Panc1 (cell line): ENCODE measurements around the gene TFEB. TPM values are rescaled to one million over a fixed set of nuclear protein-coding genes. Genes with fewer than 3 reads are reported as not detected.

ENCODE experiments used
- ATAC-seq: fragments of 200-7000 bp; cut with Tn5 transposase; 2 replicates; pipeline ENCODE4 v1.9.1; 2020; ENCODE audit warnings: mild to moderate bottlenecking, moderate library complexity
- BruUV-seq: library from RNA; stranded (reverse); fragments of 400-500 nt; replicated peaks from 2 replicates; lab custom pipeline; 2021; lab: Mats Ljungman, UMichigan
- CTCF ChIA-PET: fragments of 300-600 bp; sonication (Branson Sonifier 250); formaldehyde crosslinking; loops from one replicate; lab custom pipeline; 2022; ENCODE audit warnings: antibody characterized with exemption; lab: Charles Lee
- POLR2A ChIA-PET: fragments of 300-600 bp; sonication (Branson Sonifier 250); formaldehyde crosslinking; loops from one replicate; lab custom pipeline; 2022; ENCODE audit warnings: antibody characterized with exemption; lab: Charles Lee
- DNase-seq: peaks from one replicate; pipeline ENCODE4 v3.0.0-alpha.2; 2010; ENCODE audit warnings: low read depth, low spot score
- H3K27ac ChIP-seq: 2 replicates; pipeline ENCODE4 v1.5.1; 2011; ENCODE audit warnings: mild to moderate bottlenecking, low read length, inconsistent platforms
- H3K27me3 ChIP-seq: fragments of 200-500 bp; sonication (Bioruptor generic); 2 replicates; pipeline ENCODE4 v1.6.0; 2014; ENCODE audit warnings: low read length, inconsistent platforms; ENCODE audit not compliant: control insufficient read depth, insufficient read depth
- H3K36me3 ChIP-seq: fragments of 200-500 bp; sonication (Bioruptor generic); 2 replicates; pipeline ENCODE4 v1.5.1; 2014; ENCODE audit warnings: inconsistent platforms, mild to moderate bottlenecking, low read length, moderate library complexity; ENCODE audit not compliant: control insufficient read depth, insufficient read depth
- H3K4me1 ChIP-seq: 2 replicates; pipeline ENCODE4 v1.5.1; 2011; ENCODE audit warnings: inconsistent platforms, mild to moderate bottlenecking, low read length, moderate library complexity; ENCODE audit not compliant: control insufficient read depth, insufficient read depth
- H3K4me3 ChIP-seq, 2 experiments: 2 replicates each; pipeline ENCODE4 v1.5.1; 2011 to 2012; ENCODE audit warnings: low read depth in 2 of 2, low read length in 2 of 2, mild to moderate bottlenecking in 2 of 2, inconsistent platforms in 1 of 2, moderate library complexity in 1 of 2
- H3K9me3 ChIP-seq: fragments of 200-500 bp; sonication (Bioruptor generic); 2 replicates; pipeline ENCODE4 v1.5.1; 2014; ENCODE audit warnings: low read depth, mild to moderate bottlenecking, inconsistent platforms, low read length, moderate library complexity; ENCODE audit not compliant: control insufficient read depth, insufficient read depth
- POLR2AphosphoS5 ChIP-seq: IDR thresholded peaks from 2 replicates; pipeline ENCODE4 v1.6.1; 2012; ENCODE audit warnings: mild to moderate bottlenecking, low read depth, low read length, moderate library complexity
- SIN3A ChIP-seq: IDR thresholded peaks from 2 replicates; pipeline ENCODE4 v1.6.1; 2012; ENCODE audit warnings: low read depth, mild to moderate bottlenecking, low read length, moderate library complexity, borderline replicate concordance; ENCODE audit not compliant: insufficient read depth
- TCF7L2 ChIP-seq: IDR thresholded peaks from 2 replicates; pipeline ENCODE4 v1.6.1; 2011; ENCODE audit warnings: mild to moderate bottlenecking, low read depth, low read length, inconsistent platforms
- in situ Hi-C: cut with HindIII; loops from 2 replicates; pipeline ENCODE4 v1.10.0; 2016; ENCODE audit warnings: low sequenced_read_pairs, low pct_unique_long_range_greater_than_20kb
- intact Hi-C: fragments of 100-400 bp; cut with micrococcal nuclease; formaldehyde crosslinking; loops from one replicate; pipeline ENCODE4 v1.10.0; 2022; ENCODE audit not compliant: unreplicated experiment
- total RNA-seq: library from RNA; stranded (reverse); gene quantifications from one replicate; pipeline ENCODE4 v1.2.1, GENCODE V29; 2021; ENCODE audit not compliant: unreplicated experiment
- TF ChIP-seq, protein P1 (sequence below), 2 experiments: IDR thresholded peaks; 2 replicates each; pipeline ENCODE4 v1.6.1; 2011 to 2012; ENCODE audit warnings: low read depth in 2 of 2, control low read depth in 1 of 2, low read length in 1 of 2, mild to moderate bottlenecking in 1 of 2, moderate library complexity in 1 of 2; ENCODE audit not compliant: insufficient read depth in 1 of 2
- TF ChIP-seq, protein P2 (sequence below): fragments of 450-650 bp; IDR thresholded peaks from 2 replicates; pipeline ENCODE4 v1.5.1; 2017; ENCODE audit warnings: mild to moderate bottlenecking

The TFEB gene
- total RNA-seq, 1 experiment from 2014 or later = 13.3 TPM

DNA sequence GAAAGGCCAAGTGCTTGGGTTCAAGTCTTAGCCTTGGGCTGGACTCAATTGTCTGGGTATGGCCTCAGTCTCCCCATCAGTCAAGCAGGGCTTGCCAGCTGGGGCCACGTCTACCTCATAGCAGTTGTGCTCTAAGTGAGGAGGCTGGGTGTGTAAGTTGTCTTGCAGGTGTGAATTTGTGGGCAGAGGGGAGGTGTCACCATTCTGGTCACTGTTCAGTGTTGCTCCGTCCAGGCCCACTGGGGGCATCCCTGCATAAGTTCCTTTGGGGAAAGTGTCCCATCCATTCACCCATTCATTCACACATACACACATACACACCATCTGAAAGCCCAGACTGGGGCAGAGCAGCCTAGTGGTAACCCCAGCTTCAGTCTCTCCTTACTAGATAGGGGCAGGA, 36.3 kb downstream of the TFEB start:
- POLR2A ChIA-PET = no interaction called here
- CTCF ChIA-PET = interaction anchor here (0.7 kb wide), 1 partner anchor 10 kb away, joined by 3 read pairs; no protein-coding TSS in a partner anchor
- TF ChIP-seq TCF7L2 (no peak), POLR2AphosphoS5 (no peak), SIN3A (no peak)
- TF ChIP-seq, protein P1, sequence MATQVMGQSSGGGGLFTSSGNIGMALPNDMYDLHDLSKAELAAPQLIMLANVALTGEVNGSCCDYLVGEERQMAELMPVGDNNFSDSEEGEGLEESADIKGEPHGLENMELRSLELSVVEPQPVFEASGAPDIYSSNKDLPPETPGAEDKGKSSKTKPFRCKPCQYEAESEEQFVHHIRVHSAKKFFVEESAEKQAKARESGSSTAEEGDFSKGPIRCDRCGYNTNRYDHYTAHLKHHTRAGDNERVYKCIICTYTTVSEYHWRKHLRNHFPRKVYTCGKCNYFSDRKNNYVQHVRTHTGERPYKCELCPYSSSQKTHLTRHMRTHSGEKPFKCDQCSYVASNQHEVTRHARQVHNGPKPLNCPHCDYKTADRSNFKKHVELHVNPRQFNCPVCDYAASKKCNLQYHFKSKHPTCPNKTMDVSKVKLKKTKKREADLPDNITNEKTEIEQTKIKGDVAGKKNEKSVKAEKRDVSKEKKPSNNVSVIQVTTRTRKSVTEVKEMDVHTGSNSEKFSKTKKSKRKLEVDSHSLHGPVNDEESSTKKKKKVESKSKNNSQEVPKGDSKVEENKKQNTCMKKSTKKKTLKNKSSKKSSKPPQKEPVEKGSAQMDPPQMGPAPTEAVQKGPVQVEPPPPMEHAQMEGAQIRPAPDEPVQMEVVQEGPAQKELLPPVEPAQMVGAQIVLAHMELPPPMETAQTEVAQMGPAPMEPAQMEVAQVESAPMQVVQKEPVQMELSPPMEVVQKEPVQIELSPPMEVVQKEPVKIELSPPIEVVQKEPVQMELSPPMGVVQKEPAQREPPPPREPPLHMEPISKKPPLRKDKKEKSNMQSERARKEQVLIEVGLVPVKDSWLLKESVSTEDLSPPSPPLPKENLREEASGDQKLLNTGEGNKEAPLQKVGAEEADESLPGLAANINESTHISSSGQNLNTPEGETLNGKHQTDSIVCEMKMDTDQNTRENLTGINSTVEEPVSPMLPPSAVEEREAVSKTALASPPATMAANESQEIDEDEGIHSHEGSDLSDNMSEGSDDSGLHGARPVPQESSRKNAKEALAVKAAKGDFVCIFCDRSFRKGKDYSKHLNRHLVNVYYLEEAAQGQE (IDR thresholded peaks at IDR 0.05; ENCODE audit: insufficient read depth in 1 of 2, low read depth in 2 of 2, low read length in 1 of 2) = no peak
- TF ChIP-seq, protein P2, sequence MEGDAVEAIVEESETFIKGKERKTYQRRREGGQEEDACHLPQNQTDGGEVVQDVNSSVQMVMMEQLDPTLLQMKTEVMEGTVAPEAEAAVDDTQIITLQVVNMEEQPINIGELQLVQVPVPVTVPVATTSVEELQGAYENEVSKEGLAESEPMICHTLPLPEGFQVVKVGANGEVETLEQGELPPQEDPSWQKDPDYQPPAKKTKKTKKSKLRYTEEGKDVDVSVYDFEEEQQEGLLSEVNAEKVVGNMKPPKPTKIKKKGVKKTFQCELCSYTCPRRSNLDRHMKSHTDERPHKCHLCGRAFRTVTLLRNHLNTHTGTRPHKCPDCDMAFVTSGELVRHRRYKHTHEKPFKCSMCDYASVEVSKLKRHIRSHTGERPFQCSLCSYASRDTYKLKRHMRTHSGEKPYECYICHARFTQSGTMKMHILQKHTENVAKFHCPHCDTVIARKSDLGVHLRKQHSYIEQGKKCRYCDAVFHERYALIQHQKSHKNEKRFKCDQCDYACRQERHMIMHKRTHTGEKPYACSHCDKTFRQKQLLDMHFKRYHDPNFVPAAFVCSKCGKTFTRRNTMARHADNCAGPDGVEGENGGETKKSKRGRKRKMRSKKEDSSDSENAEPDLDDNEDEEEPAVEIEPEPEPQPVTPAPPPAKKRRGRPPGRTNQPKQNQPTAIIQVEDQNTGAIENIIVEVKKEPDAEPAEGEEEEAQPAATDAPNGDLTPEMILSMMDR = no peak
- intact Hi-C loops (no loop called here), in situ Hi-C loops (no loop called here)
- no TSS peak for BruUV-seq
- no peaks in the 10 kb centered on the region for H3K4me1 ChIP-seq
- H3K4me3 ChIP-seq = no peak overlapping the region
- no peaks in the 10 kb centered on the region; the same call in 1 of the 2 replicates for H3K36me3 ChIP-seq
- no peak overlapping the region for H3K27ac ChIP-seq
- no peaks in the 10 kb centered on the region for H3K27me3 ChIP-seq
- H3K9me3 ChIP-seq = no peaks in the 10 kb centered on the region
- DNase-seq (no peak), ATAC-seq (no peak)

DNA sequence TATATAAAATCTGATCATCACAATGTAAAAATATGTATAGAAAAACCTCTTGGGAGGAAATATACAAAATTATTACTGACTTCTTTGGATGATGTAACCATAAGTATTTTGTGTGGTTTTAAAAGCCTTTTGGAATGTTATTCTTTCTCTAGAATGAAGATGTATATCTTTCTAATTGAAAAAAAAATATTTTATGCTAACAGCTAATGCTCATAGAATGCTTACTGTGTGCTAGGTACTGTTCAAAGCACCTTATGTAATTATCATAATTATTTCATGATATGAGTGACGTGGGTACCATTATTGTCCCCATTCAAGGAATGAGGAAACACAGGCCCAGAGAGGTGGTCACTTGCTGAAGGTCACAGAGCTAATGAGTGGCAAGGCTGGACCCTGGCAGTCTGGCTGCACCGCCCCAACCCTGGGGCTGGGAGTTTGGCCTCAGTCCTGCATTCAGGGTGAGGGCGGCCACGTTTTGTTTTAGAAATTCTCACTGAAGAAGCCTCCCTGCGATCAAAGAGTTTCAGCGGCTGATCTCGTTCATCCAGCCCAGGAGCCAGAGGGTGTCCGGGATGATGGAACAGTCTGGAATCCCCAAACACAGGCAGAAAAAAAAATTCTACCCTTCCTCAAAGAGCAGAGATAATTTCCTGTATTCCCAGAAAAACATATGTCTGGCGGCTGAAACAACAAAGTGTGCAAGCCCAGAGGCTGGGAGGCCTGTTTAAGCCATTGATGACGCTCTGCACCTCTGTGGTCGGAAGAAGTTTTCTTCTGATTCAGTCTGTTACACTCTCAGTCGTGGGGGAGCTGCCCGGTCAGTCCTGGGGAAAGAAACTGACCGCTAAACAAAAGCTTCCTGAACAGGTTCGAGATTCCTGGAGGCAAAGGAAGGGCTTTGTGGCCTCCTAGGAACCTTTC, 37.3 kb downstream of the TFEB start:
- Histone ChIP-seq H3K36me3 (no peaks in the 10 kb centered on the region; the same call in 1 of the 2 replicates), H3K4me1 (no peaks in the 10 kb centered on the region), H3K27ac (no peak overlapping the region), H3K9me3 (no peaks in the 10 kb centered on the region), H3K4me3 (no peak overlapping the region), H3K27me3 (no peaks in the 10 kb centered on the region)
- ATAC-seq (no peak), DNase-seq (no peak)
- TF ChIP-seq POLR2AphosphoS5 = no peak
- TF ChIP-seq, protein P1 (IDR thresholded peaks at IDR 0.05; ENCODE audit: insufficient read depth in 1 of 2, low read depth in 2 of 2, low read length in 1 of 2) = no peak
- TF ChIP-seq, protein P2 = no peak
- no peak for TF ChIP-seq TCF7L2
- no peak for TF ChIP-seq SIN3A
- POLR2A ChIA-PET = no interaction called here
- intact Hi-C loops (no loop called here), in situ Hi-C loops (no loop called here)
- CTCF ChIA-PET = no interaction called here
- no TSS peak for BruUV-seq
